ENCODE data around the gene ENDOG. TPM values are rescaled to one million over a fixed set of nuclear protein-coding genes. Genes with fewer than 3 reads are reported as not detected.

The ENDOG gene
- polyA plus RNA-seq, 2 donors: 21.0 to 26.2 TPM

Other genes with a start within 250 kb of the ENDOG start
- 10 to 100 TPM; 45.7 to 48.0 TPM for gene DYNC2I2, start 161.7 kb upstream of the ENDOG start, polyA plus RNA-seq
- gene SET, start 129.3 kb upstream of the ENDOG start, polyA plus RNA-seq: 100 to 1,000 TPM in 1 of 2 donors, 10 to 100 TPM in 1; 66.3 to 126 TPM
- gene PKN3, start 116.0 kb upstream of the ENDOG start, polyA plus RNA-seq: 1 to 10 TPM; 3.5 to 4.3 TPM
- gene ZDHHC12, start 94.4 kb upstream of the ENDOG start, polyA plus RNA-seq: 10 to 100 TPM; 73.2 to 76.0 TPM
- gene ZER1, start 46.6 kb upstream of the ENDOG start, polyA plus RNA-seq: 10 to 100 TPM; 15.1 to 16.8 TPM
- gene TBC1D13, start 31.2 kb upstream of the ENDOG start, polyA plus RNA-seq: 10 to 100 TPM in 1 of 2 donors, 1 to 10 TPM in 1; 9.7 to 10.8 TPM
- gene SPOUT1, start 11.3 kb downstream of the ENDOG start, polyA plus RNA-seq: 10 to 100 TPM; 23.6 to 26.6 TPM
- gene KYAT1, start 63.5 kb downstream of the ENDOG start, polyA plus RNA-seq: 1 to 10 TPM; 4.0 to 6.7 TPM
- gene LRRC8A, start 63.6 kb downstream of the ENDOG start, polyA plus RNA-seq: 10 to 100 TPM; 38.5 to 55.6 TPM
- gene PHYHD1, start 102.5 kb downstream of the ENDOG start, polyA plus RNA-seq: 10 to 100 TPM; 19.8 to 39.5 TPM
- 10 to 100 TPM in 1 of 2 donors, 1 to 10 TPM in 1; 5.3 to 11.6 TPM for gene DOLK, start 129.1 kb downstream of the ENDOG start, polyA plus RNA-seq
- gene NUP188, start 129.2 kb downstream of the ENDOG start, polyA plus RNA-seq: 10 to 100 TPM; 19.7 to 21.8 TPM
- 100 to 1,000 TPM; 144 to 183 TPM for gene SH3GLB2, start 209.8 kb downstream of the ENDOG start, polyA plus RNA-seq
- gene MIGA2, start 218.1 kb downstream of the ENDOG start, polyA plus RNA-seq: 10 to 100 TPM; 25.5 to 36.2 TPM

Measured in esophagus (tissue), 2 donors.